T47D (cell line): Measurements from ENCODE around the gene XCL2.
"Not testable (repeated sequence)": the region's sequence is repeated elsewhere in the genome, so short reads cannot be mapped to it uniquely, and the experiment has no call there.

Experiments used
- DNase-seq, 2 experiments: peaks; one replicate each; pipeline versions ENCODE4 v3.0.0 to v3.0.0-alpha.2; 2011 to 2012; ENCODE audit warnings: low read depth in 1 of 2, low spot score in 1 of 2
- JUND ChIP-seq: IDR thresholded peaks from 2 replicates; pipeline ENCODE4 v1.6.1; 2012; ENCODE audit warnings: low read depth
- in situ Hi-C: cut with HindIII; loops from 2 replicates; pipeline ENCODE4 v1.10.0; 2016; ENCODE audit warnings: low sequenced_read_pairs, low pct_unique_long_range_greater_than_20kb

XCL2 gene

GRCh38 chr1:168552961-168553360 is 9.2 kb upstream of the XCL2 start:
- no peak for DNase-seq
- no peak for TF ChIP-seq JUND
- in situ Hi-C loops, result no loop called here

GRCh38 chr1:168551688-168552087 is 7.9 kb upstream of the XCL2 start:
- in situ Hi-C loops, result no loop called here

GRCh38 chr1:168550971-168551370 is 7.2 kb upstream of the XCL2 start:
- no peak for TF ChIP-seq JUND
- in situ Hi-C loops, result no loop called here

More at GRCh38 chr1:168551688-168552087, 7.9 kb upstream of the XCL2 start:
- no peak for DNase-seq
- no peak for TF ChIP-seq JUND

GRCh38 chr1:168546553-168546895 is 2.7 kb upstream of the XCL2 start:
- in situ Hi-C loops, DNase-seq: not testable (repeated sequence)

More at GRCh38 chr1:168550971-168551370, 7.2 kb upstream of the XCL2 start:
- no peak for DNase-seq

GRCh38 chr1:168545678-168546552 is 2.1 kb upstream of the XCL2 start:
- in situ Hi-C loops, result not testable (repeated sequence)
- peak in 1 of 2 experiments; percentile 74 for DNase-seq

- DNase-seq, in situ Hi-C loops: not testable (repeated sequence)
Observed at GRCh38 chr1:168542978-168543377, 819 bp downstream of the XCL2 start.

GRCh38 chr1:168540798-168541197 is 3.0 kb downstream of the XCL2 start:
- in situ Hi-C loops, DNase-seq: not testable (repeated sequence)

GRCh38 chr1:168535536-168535935 is 8.3 kb downstream of the XCL2 start:
- TF ChIP-seq JUND, result no peak
- in situ Hi-C loops, result no loop called here
- no peak for DNase-seq

GRCh38 chr1:168531615-168532345 is 12.0 kb downstream of the XCL2 start:
- no peak for DNase-seq
- TF ChIP-seq JUND, result no peak
- in situ Hi-C loops, result no loop called here

- no peak for DNase-seq
- in situ Hi-C loops, result no loop called here
- TF ChIP-seq JUND, result no peak
Observed at GRCh38 chr1:168529518-168529917, 14.3 kb downstream of the XCL2 start.

- TF ChIP-seq JUND, result no peak
- in situ Hi-C loops, result no loop called here
- no peak for DNase-seq
Observed at GRCh38 chr1:168521401-168522000, 22.3 kb downstream of the XCL2 start.

GRCh38 chr1:168520832-168521231 is 23.0 kb downstream of the XCL2 start:
- no peak for TF ChIP-seq JUND
- DNase-seq, result no peak
- in situ Hi-C loops, result no loop called here

GRCh38 chr1:168520052-168520751 is 23.6 kb downstream of the XCL2 start:
- DNase-seq, result no peak
- in situ Hi-C loops, result no loop called here
- TF ChIP-seq JUND, result no peak
